GM13976 (cell line): ENCODE results near the gene MPZL2.

Experiments
- DNase-seq: peaks from one replicate; pipeline ENCODE4 v3.0.0; 2012; ENCODE audit warnings: low spot score
- in situ Hi-C: fragments of 300-500 bp; cut with MboI; formaldehyde crosslinking; loops from one replicate; pipeline ENCODE4 v1.12.0; 2022; ENCODE audit warnings: low sequenced_read_pairs, mixed read lengths, inconsistent platforms; ENCODE audit not compliant: unreplicated experiment
- TF ChIP-seq, protein P1 (sequence below): IDR thresholded peaks from 2 replicates; pipeline ENCODE4 v1.5.1; 2012; ENCODE audit warnings: borderline replicate concordance, mild to moderate bottlenecking; ENCODE audit not compliant: insufficient read depth; ENCODE audit errors: extremely low read depth, missing control alignments, control extremely low read depth

The MPZL2 gene

GRCh38 chr11:118226781-118227180 is 37.3 kb downstream of the MPZL2 start:
- in situ Hi-C loops = no loop called here
- TF ChIP-seq, protein P1, sequence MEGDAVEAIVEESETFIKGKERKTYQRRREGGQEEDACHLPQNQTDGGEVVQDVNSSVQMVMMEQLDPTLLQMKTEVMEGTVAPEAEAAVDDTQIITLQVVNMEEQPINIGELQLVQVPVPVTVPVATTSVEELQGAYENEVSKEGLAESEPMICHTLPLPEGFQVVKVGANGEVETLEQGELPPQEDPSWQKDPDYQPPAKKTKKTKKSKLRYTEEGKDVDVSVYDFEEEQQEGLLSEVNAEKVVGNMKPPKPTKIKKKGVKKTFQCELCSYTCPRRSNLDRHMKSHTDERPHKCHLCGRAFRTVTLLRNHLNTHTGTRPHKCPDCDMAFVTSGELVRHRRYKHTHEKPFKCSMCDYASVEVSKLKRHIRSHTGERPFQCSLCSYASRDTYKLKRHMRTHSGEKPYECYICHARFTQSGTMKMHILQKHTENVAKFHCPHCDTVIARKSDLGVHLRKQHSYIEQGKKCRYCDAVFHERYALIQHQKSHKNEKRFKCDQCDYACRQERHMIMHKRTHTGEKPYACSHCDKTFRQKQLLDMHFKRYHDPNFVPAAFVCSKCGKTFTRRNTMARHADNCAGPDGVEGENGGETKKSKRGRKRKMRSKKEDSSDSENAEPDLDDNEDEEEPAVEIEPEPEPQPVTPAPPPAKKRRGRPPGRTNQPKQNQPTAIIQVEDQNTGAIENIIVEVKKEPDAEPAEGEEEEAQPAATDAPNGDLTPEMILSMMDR = no peak
- no peak for DNase-seq

GRCh38 chr11:118226296-118226695 is 37.8 kb downstream of the MPZL2 start:
- TF ChIP-seq, protein P1 = no peak
- DNase-seq = no peak
- in situ Hi-C loops = no loop called here

DNA sequence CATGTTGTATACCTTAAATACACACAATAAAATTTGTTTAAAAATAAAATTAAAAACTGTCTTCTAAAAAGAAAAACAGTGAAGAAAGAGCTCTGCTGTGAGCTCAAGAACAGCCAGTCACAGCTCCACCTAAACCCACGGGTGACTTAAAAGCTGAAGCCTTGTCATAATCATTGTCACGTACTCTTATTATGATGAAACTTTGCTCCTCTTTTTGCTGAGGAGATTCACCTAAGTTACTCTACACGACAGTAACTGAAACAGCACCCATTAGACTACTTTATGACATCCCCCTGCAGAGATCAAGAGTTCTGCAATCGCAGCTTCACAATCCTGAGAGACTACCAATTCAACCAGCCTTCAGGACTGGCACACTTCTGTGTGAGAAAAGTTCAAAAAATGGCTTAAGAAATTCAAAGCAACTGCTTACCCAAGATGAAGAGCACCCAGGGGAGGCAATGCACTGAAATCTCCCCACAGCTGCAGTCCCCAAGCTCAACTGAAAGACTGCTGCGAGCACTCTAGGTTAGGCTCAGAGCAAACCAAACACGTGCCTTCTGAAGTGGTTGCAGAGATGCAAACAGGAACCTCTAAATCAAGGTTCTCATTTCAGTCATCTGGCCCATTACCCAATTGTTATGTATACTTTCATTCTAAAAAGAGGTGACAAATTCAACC is 39.4 kb downstream of the MPZL2 start, which contains the start of gene JAML:
Gene JAML, minus strand, starts transcription at position 501 of the 678 bp plus-strand sequence. CDS start 10,145 bp downstream, outside the sequence.
- DNase-seq = no peak
- in situ Hi-C loops = no loop called here
- TF ChIP-seq, protein P1 = no peak

- no peak for DNase-seq
- TF ChIP-seq, protein P1 = no peak
- in situ Hi-C loops = no loop called here
Measured at GRCh38 chr11:118223992-118224391, 40.1 kb downstream of the MPZL2 start.

DNA sequence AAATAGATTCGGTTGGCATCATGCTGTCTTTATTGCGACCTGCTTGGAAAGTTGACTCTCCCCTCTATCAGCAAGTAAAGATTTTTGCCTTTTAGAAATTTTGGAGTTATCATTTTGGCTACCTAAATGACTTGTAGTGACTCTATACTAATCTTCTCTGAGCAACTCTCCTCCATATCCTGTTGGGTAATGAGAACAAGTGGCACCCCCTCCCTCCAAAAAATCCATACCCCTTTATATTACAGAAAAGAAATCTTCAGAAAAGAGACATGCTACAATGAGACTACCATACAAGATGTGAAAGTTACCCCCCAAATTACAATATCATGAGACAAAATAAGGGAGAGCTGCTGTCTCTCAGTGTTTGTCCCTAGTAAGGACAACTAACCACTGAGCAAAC is 40.5 kb downstream of the MPZL2 start:
- in situ Hi-C loops = no loop called here
- TF ChIP-seq, protein P1 = no peak
- DNase-seq = no peak

DNA sequence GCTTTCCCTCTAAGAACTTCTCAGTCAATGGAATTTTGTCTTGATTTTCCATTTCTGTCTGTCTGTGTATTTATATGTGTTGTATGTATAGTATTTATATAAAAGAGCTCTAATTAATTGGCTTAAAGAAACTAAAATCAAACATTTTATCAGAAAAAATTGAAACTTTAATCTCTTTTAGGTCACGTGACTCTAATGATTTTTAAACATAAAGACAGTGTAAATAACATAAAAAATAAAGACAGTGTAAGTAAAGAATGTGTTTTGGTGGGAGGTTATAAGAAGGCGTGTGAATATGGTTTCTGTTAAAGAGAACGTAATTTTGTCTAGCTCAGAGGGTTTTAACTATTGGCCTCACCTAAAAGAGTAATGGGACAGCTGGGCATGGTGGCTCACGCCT is 41.7 kb downstream of the MPZL2 start:
- in situ Hi-C loops = no loop called here
- no peak for DNase-seq
- TF ChIP-seq, protein P1 = no peak

GRCh38 chr11:118221419-118221818 is 42.7 kb downstream of the MPZL2 start:
- in situ Hi-C loops = no loop called here
- TF ChIP-seq, protein P1 = no peak
- no peak for DNase-seq
